ENCODE data around the gene PLA1A. TPM values are rescaled to one million over a fixed set of nuclear protein-coding genes. Genes with fewer than 3 reads are reported as not detected.

PLA1A gene
- total and polyA plus RNA-seq, 10 of the 15 experiments (the other 5 are each of a cell fraction or from before 2014, with no cell fraction given): 2.9 to 106 (median 4.8) TPM

DNA sequence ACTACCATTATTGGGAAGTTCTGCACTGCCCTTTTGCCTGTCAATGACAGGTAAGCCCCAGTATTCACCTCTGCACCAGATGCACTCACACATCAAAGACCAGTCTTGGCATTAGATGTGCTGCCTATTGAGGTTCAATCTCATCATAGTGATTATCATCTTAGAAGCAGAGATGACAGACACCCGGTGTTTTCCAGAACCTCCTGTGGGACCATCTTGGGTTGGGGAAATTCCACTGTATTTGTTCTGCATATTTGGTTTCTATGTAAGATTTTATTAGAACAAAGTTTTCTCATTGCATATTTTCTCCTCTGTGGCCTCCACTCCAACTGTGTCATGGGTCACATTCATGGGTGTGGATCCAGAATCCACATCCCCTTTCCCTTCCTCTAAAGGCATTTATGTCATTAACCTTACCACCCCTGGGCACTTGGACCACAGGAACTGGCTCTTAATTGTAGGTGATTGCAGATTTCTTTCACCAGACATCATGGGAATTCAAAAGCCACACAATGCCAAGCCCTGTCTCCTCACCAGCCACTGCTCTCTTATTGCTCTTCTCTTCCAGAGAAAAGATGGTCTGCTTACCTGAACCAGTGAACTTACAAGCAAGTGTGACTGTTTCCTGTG is 31.2 kb downstream of the PLA1A start:
- in situ Hi-C loops (cut with MboI) (no loop called here), intact Hi-C loops (cut with micrococcal nuclease; ENCODE audit: unreplicated experiment) (loop anchor here (1.0 to 2.0 kb wide), 3 partner anchors 31 to 67 kb away; partner anchors contain the start of gene COX17)
- 0% methylated on average over 1 of the region's 1 CpG for WGBS (ENCODE audit: insufficient coverage, insufficient replicate concordance, low lambda C conversion rate, missing lambda C conversion rate)
- H3K36me3 ChIP-seq (ENCODE audit: control insufficient read depth in 2 of 2, insufficient read depth in 2 of 2, low read length in 1 of 2): no peaks in the 10 kb centered on the region; a peak in 1 of 4 replicates
- no peak for FAIRE-seq
- ChIA-PET RAD21 (ENCODE audit: unreplicated experiment) (interaction anchor here (0.6 to 7.8 kb wide), 11 partner anchors 9 to 165 kb away, joined by 3 to 103 read pairs (median 5); partner anchors contain the start of genes CD80 and COX17), CTCF (interaction anchor here (0.7 to 3.5 kb wide), 11 partner anchors 8 to 74 kb away, joined by 3 to 42 read pairs (median 13); partner anchors contain the start of gene CD80), POLR2A (interaction anchor here (1.0 to 6.1 kb wide), 6 partner anchors 8 to 78 kb away, joined by 3 to 103 read pairs (median 7); partner anchors contain the start of genes COX17 and PLA1A), SMC1A (ENCODE audit: uncharacterized antibody, unreplicated experiment) (interaction anchor here (0.7 to 9.4 kb wide), 15 partner anchors 8 to 131 kb away, joined by 3 to 128 read pairs (median 5); partner anchors contain the start of genes COX17 and TIMMDC1)
- H3K79me2 ChIP-seq (ENCODE audit: control insufficient read depth, insufficient read depth, low read length): no peaks in the 10 kb centered on the region
- H2AFZ ChIP-seq (ENCODE audit: control insufficient read depth, low read depth, low read length): peak overlapping the region; percentile 71; the same call in 1 of the 2 replicates
- H3K27me3 ChIP-seq (replicated peaks in 1 of 2; ENCODE audit: control insufficient read depth in 2 of 2, insufficient read depth in 2 of 2, low read length in 1 of 2): no peaks in the 10 kb centered on the region
- H3K4me2 ChIP-seq (ENCODE audit: control insufficient read depth, insufficient read depth): peak overlapping the region; percentile 60
- H3K27ac ChIP-seq (ENCODE audit: control insufficient read depth, insufficient read depth): peak overlapping the region; percentile 84
- peaks cover 2% of the 10 kb centered on the region; the same call in 1 of the 3 replicates for H3K9me3 ChIP-seq (replicated peaks; ENCODE audit: control insufficient read depth, insufficient read depth, low read length)
- peak; percentile 71 for ATAC-seq
- H3K9ac ChIP-seq (ENCODE audit: control insufficient read depth, insufficient read depth, low read length): peak overlapping the region; percentile 41
- BruUV-seq (replicated peaks): TSS peak; percentile 86
- DNase-seq (ENCODE audit: low read depth, low spot score): peak; percentile 64
- no peaks in the 10 kb centered on the region for H4K20me1 ChIP-seq (ENCODE audit: control insufficient read depth, insufficient read depth)
- H3K4me3 ChIP-seq: peak overlapping the region; percentile 24; the same call in 1 of the 2 replicates
- H3K4me1 ChIP-seq (ENCODE audit: control insufficient read depth, insufficient read depth, low read length): peaks cover 49% of the 10 kb centered on the region
- TF ChIP-seq, protein P1, sequence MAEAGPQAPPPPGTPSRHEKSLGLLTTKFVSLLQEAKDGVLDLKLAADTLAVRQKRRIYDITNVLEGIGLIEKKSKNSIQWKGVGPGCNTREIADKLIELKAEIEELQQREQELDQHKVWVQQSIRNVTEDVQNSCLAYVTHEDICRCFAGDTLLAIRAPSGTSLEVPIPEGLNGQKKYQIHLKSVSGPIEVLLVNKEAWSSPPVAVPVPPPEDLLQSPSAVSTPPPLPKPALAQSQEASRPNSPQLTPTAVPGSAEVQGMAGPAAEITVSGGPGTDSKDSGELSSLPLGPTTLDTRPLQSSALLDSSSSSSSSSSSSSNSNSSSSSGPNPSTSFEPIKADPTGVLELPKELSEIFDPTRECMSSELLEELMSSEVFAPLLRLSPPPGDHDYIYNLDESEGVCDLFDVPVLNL (IDR thresholded peaks at IDR 0.05; ENCODE audit: low read depth, low read length): no peak
- 0 out of 3 replicates have a peak, but pooled peaks have one; percentile 21 for TF ChIP-seq POU2F2 (IDR thresholded peaks at IDR 0.05; ENCODE audit: borderline replicate concordance, low read depth, low read length)
- no peak for TF ChIP-seq EZH2 (IDR thresholded peaks at IDR 0.05; ENCODE audit: borderline replicate concordance, control insufficient read depth, low read depth, low read length)
- TF ChIP-seq EP300 (IDR thresholded peaks at IDR 0.05; ENCODE audit: borderline replicate concordance in 1 of 2, control insufficient read depth in 1 of 2, low read depth in 2 of 2, low read length in 2 of 2): peak in 1 of 2 experiments; percentile 18; a peak in 1 of 4 replicates
- no peak for TF ChIP-seq RB1 (IDR thresholded peaks at IDR 0.05; ENCODE audit: borderline replicate concordance)
- TF ChIP-seq NR2C1 (IDR thresholded peaks at IDR 0.05): 0 out of 2 replicates have a peak, but pooled peaks have one; percentile 9
- TF ChIP-seq MEF2B (IDR thresholded peaks at IDR 0.05; ENCODE audit: partially characterized antibody, poor library complexity, severe bottlenecking): peak; percentile 79
- no peak for TF ChIP-seq LARP7 (IDR thresholded peaks at IDR 0.05)
- TF ChIP-seq, protein P2, sequence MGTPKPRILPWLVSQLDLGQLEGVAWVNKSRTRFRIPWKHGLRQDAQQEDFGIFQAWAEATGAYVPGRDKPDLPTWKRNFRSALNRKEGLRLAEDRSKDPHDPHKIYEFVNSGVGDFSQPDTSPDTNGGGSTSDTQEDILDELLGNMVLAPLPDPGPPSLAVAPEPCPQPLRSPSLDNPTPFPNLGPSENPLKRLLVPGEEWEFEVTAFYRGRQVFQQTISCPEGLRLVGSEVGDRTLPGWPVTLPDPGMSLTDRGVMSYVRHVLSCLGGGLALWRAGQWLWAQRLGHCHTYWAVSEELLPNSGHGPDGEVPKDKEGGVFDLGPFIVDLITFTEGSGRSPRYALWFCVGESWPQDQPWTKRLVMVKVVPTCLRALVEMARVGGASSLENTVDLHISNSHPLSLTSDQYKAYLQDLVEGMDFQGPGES (IDR thresholded peaks at IDR 0.05): no peak
- no peak for TF ChIP-seq ASH2L (IDR thresholded peaks at IDR 0.05; ENCODE audit: borderline replicate concordance, low read depth)
- TF ChIP-seq EED (IDR thresholded peaks at IDR 0.05; ENCODE audit: low read depth): 0 out of 2 replicates have a peak, but pooled peaks have one; percentile 48
- TF ChIP-seq, protein P3, sequence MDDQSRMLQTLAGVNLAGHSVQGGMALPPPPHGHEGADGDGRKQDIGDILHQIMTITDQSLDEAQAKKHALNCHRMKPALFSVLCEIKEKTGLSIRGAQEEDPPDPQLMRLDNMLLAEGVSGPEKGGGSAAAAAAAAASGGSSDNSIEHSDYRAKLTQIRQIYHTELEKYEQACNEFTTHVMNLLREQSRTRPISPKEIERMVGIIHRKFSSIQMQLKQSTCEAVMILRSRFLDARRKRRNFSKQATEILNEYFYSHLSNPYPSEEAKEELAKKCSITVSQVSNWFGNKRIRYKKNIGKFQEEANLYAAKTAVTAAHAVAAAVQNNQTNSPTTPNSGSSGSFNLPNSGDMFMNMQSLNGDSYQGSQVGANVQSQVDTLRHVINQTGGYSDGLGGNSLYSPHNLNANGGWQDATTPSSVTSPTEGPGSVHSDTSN (IDR thresholded peaks at IDR 0.05; ENCODE audit: insufficient replicate concordance, low read depth, low read length): peak; percentile 14
- TF ChIP-seq NFIC (IDR thresholded peaks at IDR 0.05; ENCODE audit: low read depth, low read length): peak; percentile 84
- no peak for TF ChIP-seq DPF2 (IDR thresholded peaks at IDR 0.05)
- TF ChIP-seq TCF7 (IDR thresholded peaks at IDR 0.05; ENCODE audit: borderline replicate concordance): peak; percentile 81
- 0 out of 2 replicates have a peak, but pooled peaks have one; percentile 29 for TF ChIP-seq SMAD5 (IDR thresholded peaks at IDR 0.05; ENCODE audit: low read depth)

Measured in GM12878 (cell line).